Measurements from ENCODE around the gene CD109.
A peak's percentile ranks its signal among the peaks of the same experiment; 100 is the strongest.

The CD109 gene

DNA sequence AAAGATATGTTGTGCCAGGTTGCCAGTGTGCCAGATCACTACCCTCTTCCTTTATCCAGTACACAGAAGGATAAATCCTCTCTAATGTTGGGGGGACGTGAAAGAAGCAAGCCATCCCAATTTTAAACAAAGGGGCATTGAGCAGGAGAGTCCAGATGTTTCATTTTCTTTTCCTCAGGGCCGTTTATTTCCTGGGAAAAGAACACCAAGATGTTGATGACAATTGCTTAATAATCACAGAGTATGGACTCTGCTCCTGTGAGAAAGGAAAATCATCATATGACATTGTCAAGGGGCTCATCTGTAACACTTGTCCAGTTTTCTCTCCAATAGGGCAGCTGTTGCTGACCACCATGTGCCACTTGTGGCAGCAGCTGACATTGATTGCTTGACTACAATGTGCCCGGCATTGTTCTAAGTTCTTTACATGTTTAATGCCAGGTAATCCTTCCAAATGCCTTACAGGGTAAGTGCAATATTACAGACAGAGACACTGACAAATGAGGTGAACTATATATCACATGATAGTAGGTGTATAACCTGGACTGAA is 161.4 kb downstream of the CD109 start:
- DNase-seq (ENCODE audit: low read depth): no peak
- TF ChIP-seq, protein P1, sequence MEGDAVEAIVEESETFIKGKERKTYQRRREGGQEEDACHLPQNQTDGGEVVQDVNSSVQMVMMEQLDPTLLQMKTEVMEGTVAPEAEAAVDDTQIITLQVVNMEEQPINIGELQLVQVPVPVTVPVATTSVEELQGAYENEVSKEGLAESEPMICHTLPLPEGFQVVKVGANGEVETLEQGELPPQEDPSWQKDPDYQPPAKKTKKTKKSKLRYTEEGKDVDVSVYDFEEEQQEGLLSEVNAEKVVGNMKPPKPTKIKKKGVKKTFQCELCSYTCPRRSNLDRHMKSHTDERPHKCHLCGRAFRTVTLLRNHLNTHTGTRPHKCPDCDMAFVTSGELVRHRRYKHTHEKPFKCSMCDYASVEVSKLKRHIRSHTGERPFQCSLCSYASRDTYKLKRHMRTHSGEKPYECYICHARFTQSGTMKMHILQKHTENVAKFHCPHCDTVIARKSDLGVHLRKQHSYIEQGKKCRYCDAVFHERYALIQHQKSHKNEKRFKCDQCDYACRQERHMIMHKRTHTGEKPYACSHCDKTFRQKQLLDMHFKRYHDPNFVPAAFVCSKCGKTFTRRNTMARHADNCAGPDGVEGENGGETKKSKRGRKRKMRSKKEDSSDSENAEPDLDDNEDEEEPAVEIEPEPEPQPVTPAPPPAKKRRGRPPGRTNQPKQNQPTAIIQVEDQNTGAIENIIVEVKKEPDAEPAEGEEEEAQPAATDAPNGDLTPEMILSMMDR (IDR thresholded peaks at IDR 0.05; ENCODE audit: insufficient read depth, low read depth, low read length, missing control alignments): no peak
- H3K4me3 ChIP-seq (ENCODE audit: low read depth, low read length): no peak overlapping the region

DNA sequence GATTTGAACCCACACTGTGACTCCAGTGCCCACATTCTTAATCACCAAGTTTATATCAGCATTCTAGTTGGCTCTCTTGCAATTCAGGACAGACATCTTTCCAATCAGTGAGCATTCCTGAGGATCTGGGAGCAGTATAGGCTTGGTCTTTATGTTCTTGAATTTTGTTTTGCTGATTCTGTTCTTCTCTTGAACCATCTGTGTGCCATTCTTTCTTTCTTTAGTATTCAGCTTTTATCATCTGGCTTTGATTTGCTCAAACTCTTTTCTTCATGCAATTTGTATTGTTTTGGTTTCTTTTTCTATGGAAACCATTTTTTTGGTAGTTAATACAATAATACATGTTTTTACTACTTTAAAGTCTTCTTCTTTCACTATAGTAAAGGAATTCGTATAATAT is 162.4 kb downstream of the CD109 start:
- H3K4me3 ChIP-seq (ENCODE audit: low read depth, low read length): no peak overlapping the region
- DNase-seq (ENCODE audit: low read depth): no peak
- TF ChIP-seq, protein P1 (IDR thresholded peaks at IDR 0.05; ENCODE audit: insufficient read depth, low read depth, low read length, missing control alignments): no peak

DNA sequence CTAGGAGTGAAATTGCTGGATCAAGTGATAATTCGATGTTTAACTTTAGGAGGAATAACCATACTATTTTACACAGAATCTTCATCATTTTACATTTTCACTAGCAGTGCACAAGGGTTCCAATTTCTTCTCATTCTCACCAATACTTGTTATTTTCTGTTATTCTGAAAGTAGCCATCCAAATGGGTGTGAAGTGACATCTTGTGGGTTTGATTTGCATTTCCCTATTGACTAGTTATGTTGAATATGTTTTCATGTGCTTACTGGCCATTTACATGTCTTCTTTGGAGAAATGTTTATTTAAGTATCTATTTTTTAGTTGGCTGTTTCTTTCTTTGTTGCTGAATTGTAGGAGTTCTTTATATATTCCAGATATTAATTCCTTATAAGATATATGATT is 164.3 kb downstream of the CD109 start:
- H3K4me3 ChIP-seq (ENCODE audit: low read depth, low read length): no peak overlapping the region
- TF ChIP-seq, protein P1 (IDR thresholded peaks at IDR 0.05; ENCODE audit: insufficient read depth, low read depth, low read length, missing control alignments): no peak
- DNase-seq (ENCODE audit: low read depth): no peak

DNA sequence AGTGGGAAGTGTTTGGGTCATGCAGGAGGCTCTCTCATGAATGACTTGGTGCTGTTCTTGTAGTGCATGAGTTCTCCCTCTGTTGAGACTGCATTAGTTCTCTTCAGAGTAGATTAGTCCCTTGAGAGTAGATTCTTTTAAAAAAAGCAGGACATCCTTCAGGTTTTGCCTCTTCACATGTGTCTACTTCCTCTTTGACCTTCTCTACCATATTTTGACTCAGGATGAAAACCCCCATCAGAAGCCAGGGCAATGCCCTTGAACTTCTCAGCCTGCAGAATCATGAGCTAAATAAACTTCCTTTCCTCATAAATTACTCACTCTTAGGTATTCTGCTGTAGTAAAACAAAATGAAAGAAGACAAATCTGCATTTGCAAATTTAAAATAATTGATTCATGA is 170.3 kb downstream of the CD109 start:
- TF ChIP-seq, protein P1 (IDR thresholded peaks at IDR 0.05; ENCODE audit: insufficient read depth, low read depth, low read length, missing control alignments): no peak
- DNase-seq (ENCODE audit: low read depth): peak; percentile 11
- H3K4me3 ChIP-seq (ENCODE audit: low read depth, low read length): no peak overlapping the region

DNA sequence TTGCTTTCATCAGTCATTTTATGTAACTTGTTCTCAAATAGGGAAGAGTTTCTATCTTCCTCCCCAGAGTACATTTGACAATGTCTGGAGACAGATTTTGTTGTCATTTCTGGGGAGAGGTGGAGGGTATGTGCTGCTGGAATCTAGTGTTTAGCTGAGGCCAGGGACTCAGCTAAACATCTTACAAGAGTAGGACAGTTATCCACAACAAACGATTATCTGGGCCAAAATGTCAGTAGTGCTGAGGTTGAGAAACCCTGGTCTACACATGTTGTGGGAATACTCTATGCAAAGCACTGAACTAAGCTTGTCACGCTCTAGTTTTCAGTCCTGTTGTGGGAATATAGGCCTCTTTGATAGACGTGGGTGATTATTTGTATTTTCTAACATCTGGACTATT is 171.4 kb downstream of the CD109 start:
- TF ChIP-seq, protein P1 (IDR thresholded peaks at IDR 0.05; ENCODE audit: insufficient read depth, low read depth, low read length, missing control alignments): no peak

DNA sequence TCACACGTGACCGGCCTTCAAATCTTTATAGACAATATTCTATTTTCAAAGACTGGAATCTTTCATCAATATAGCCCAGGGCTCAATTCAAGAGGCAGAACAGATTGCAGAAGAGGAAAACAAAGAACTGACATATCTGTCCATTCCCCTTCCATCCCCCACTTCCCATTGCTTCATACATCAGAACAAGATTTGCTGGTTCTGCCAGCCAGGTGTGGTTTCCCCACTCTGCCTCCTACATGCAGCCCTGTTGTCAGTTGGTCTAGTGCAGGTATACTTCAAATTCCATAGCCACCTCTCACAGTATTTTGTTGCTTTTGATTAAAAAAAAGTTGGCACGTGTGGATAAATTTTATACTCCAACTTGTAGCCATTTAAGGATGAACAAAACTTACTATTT is 174.9 kb downstream of the CD109 start:
- TF ChIP-seq, protein P1 (IDR thresholded peaks at IDR 0.05; ENCODE audit: insufficient read depth, low read depth, low read length, missing control alignments): no peak
- DNase-seq (ENCODE audit: low read depth): no peak
- H3K4me3 ChIP-seq (ENCODE audit: low read depth, low read length): no peak overlapping the region

More for the DNA sequence above, 171.4 kb downstream of the CD109 start:
- no peak overlapping the region for H3K4me3 ChIP-seq (ENCODE audit: low read depth, low read length)
- DNase-seq (ENCODE audit: low read depth): no peak

DNA sequence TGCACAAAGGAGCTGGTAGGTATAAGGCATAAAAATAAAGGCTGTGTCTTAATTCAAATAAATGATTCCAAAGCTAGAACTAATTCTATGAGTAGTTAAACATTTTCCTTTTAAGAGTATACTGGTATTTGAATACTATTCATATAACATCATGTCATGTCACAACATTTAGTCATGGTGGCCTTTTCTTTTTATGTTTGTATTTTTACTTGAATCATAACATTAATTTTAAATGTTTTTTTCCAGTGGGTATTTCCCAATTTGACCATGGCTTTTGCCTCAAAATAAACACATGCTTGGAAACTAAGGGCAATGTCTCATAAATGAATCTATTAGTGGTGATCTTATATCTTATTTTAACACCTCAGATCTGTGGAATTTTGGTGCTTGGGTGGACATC is 177.1 kb downstream of the CD109 start:
- TF ChIP-seq, protein P1 (IDR thresholded peaks at IDR 0.05; ENCODE audit: insufficient read depth, low read depth, low read length, missing control alignments): no peak
- DNase-seq (ENCODE audit: low read depth): no peak
- H3K4me3 ChIP-seq (ENCODE audit: low read depth, low read length): no peak overlapping the region

All from GM12865 (cell line).